GM23338 (cell line): ENCODE measurements around the gene WIPI1. TPM values are rescaled to one million over a fixed set of nuclear protein-coding genes. Genes with fewer than 3 reads are reported as not detected.

ENCODE experiments used
- ATAC-seq: fragments of 200-7000 bp; cut with Tn5 transposase; 3 replicates; pipeline ENCODE4 v1.9.1; 2020
- DNase-seq: peaks from one replicate; pipeline ENCODE4 v3.0.0-alpha.2; 2015; ENCODE audit warnings: low spot score
- H2AFZ ChIP-seq: fragments of 200-600 bp; sonication (generic); 2 replicates; pipeline ENCODE4 v1.8.0; 2016; ENCODE audit warnings: antibody characterized with exemption, mild to moderate bottlenecking, moderate library complexity
- H3F3A ChIP-seq: fragments of 200-600 bp; sonication (generic); replicated peaks from 2 replicates; pipeline ENCODE4 v1.8.0; 2017; ENCODE audit warnings: antibody characterized with exemption, mixed run types, low read depth
- H3K27ac ChIP-seq: fragments of 200-600 bp; sonication (generic); 2 replicates; pipeline ENCODE4 v1.6.1; 2016; ENCODE audit warnings: low read depth
- H3K27me3 ChIP-seq: fragments of 200-600 bp; sonication (generic); 2 replicates; pipeline ENCODE4 v1.8.0; 2016; ENCODE audit warnings: mild to moderate bottlenecking, mixed run types, moderate library complexity; ENCODE audit not compliant: insufficient read depth
- H3K36me3 ChIP-seq: fragments of 200-600 bp; sonication (generic); 2 replicates; pipeline ENCODE4 v1.8.0; 2016; ENCODE audit warnings: mild to moderate bottlenecking; ENCODE audit not compliant: insufficient read depth
- H3K4me1 ChIP-seq: fragments of 200-600 bp; sonication (generic); 2 replicates; pipeline ENCODE4 v1.8.0; 2016; ENCODE audit warnings: mild to moderate bottlenecking, moderate library complexity; ENCODE audit not compliant: insufficient read depth
- H3K4me2 ChIP-seq: fragments of 200-600 bp; sonication (generic); 2 replicates; pipeline ENCODE4 v1.7.1; 2017; ENCODE audit warnings: mixed run types
- H3K4me3 ChIP-seq: fragments of 200-600 bp; sonication (generic); 2 replicates; pipeline ENCODE4 v1.6.1; 2016; ENCODE audit warnings: mixed run types
- H3K79me2 ChIP-seq: fragments of 200-600 bp; sonication (generic); replicated peaks from 2 replicates; pipeline ENCODE4 v1.8.0; 2017; ENCODE audit warnings: mild to moderate bottlenecking; ENCODE audit not compliant: insufficient read depth
- H3K9me2 ChIP-seq: fragments of 200-600 bp; sonication (generic); 2 replicates; pipeline ENCODE4 v1.8.0; 2017; ENCODE audit not compliant: insufficient read depth
- H4K20me1 ChIP-seq: fragments of 200-600 bp; sonication (generic); replicated peaks from 2 replicates; pipeline ENCODE4 v1.8.0; 2017; ENCODE audit warnings: mild to moderate bottlenecking; ENCODE audit not compliant: insufficient read depth
- H3K27ac Mint-ChIP-seq: 2 replicates; pipeline ENCODE4 v1.8.0; 2020; ENCODE audit warnings: inconsistent platforms, mild to moderate bottlenecking, moderate library complexity, mixed read lengths
- H3K27me3 Mint-ChIP-seq: 3 replicates; pipeline ENCODE4 v1.8.0; 2022; ENCODE audit warnings: low read depth, mild to moderate bottlenecking, moderate library complexity, mixed read lengths, inconsistent platforms; ENCODE audit not compliant: insufficient read depth, poor library complexity
- H3K36me3 Mint-ChIP-seq: 3 replicates; pipeline ENCODE4 v1.8.0; 2021; ENCODE audit warnings: low read depth, mild to moderate bottlenecking, inconsistent platforms, moderate library complexity, mixed read lengths
- H3K4me1 Mint-ChIP-seq: 3 replicates; pipeline ENCODE4 v1.8.0; 2020; ENCODE audit warnings: mild to moderate bottlenecking, inconsistent platforms, mixed read lengths
- H3K4me3 Mint-ChIP-seq: 3 replicates; pipeline ENCODE4 v1.8.0; 2021; ENCODE audit warnings: moderate library complexity, mild to moderate bottlenecking, inconsistent platforms, mixed read lengths
- H3K9me3 Mint-ChIP-seq: 3 replicates; pipeline ENCODE4 v1.8.0; 2020; ENCODE audit warnings: moderate library complexity, mild to moderate bottlenecking, inconsistent platforms, mixed read lengths
- CREB1 ChIP-seq: fragments of 250-450 bp; sonication (Bioruptor Pico); IDR thresholded peaks from 2 replicates; pipeline ENCODE4 v1.5.0; 2020; ENCODE audit warnings: low read depth, mild to moderate bottlenecking, moderate library complexity
- CTCF ChIP-seq, 2 experiments: fragments of 200-600 bp in 1 of 2; sonication (generic) in 1 of 2; conservative IDR thresholded peaks; 2 replicates each; pipeline versions ENCODE4 v1.5.1 to v1.6.1; 2016 to 2017; ENCODE audit warnings: antibody characterized with exemption in 2 of 2, low read depth in 2 of 2, mild to moderate bottlenecking in 2 of 2, moderate library complexity in 1 of 2
- ETS1 ChIP-seq: IDR thresholded peaks from 2 replicates; pipeline ENCODE4 v1.6.1; 2016; ENCODE audit warnings: antibody characterized with exemption
- EZH2 ChIP-seq: fragments of 200-600 bp; sonication (generic); IDR thresholded peaks from one replicate; pipeline ENCODE4 v1.8.0; 2017; ENCODE audit warnings: antibody characterized with exemption, mild to moderate bottlenecking, low read depth; ENCODE audit not compliant: unreplicated experiment
- EZH2phosphoT487 ChIP-seq: fragments of 200-600 bp; sonication (generic); IDR thresholded peaks from one replicate; pipeline ENCODE4 v1.8.1; 2018; ENCODE audit warnings: antibody characterized with exemption; ENCODE audit not compliant: unreplicated experiment
- JUNB ChIP-seq: IDR thresholded peaks from one replicate; pipeline ENCODE4 v1.6.1; 2016; ENCODE audit warnings: antibody characterized with exemption; ENCODE audit not compliant: unreplicated experiment
- NANOG ChIP-seq: IDR thresholded peaks from 2 replicates; pipeline ENCODE4 v1.6.1; 2016; ENCODE audit warnings: antibody characterized with exemption, borderline replicate concordance
- POLR2AphosphoS5 ChIP-seq: IDR thresholded peaks from 2 replicates; pipeline ENCODE4 v1.6.1; 2016; ENCODE audit warnings: antibody characterized with exemption, low read depth
- REST ChIP-seq: IDR thresholded peaks from one replicate; pipeline ENCODE4 v1.6.1; 2018; ENCODE audit warnings: antibody characterized with exemption; ENCODE audit not compliant: unreplicated experiment
- STAT1 ChIP-seq: IDR thresholded peaks from one replicate; pipeline ENCODE4 v1.6.1; 2016; ENCODE audit warnings: antibody characterized with exemption; ENCODE audit not compliant: unreplicated experiment
- ZNF114 ChIP-seq: fragments of 250-450 bp; sonication (Bioruptor Pico); IDR thresholded peaks from 2 replicates; pipeline ENCODE4 v1.5.0; 2020; ENCODE audit warnings: mild to moderate bottlenecking, moderate library complexity
- ZNF331 ChIP-seq: fragments of 250-450 bp; sonication (Bioruptor Pico); IDR thresholded peaks from 2 replicates; pipeline ENCODE4 v1.5.0; 2020; ENCODE audit warnings: low read depth, mild to moderate bottlenecking, moderate library complexity
- ZNF462 ChIP-seq: fragments of 250-450 bp; sonication (Bioruptor Pico); IDR thresholded peaks from 2 replicates; pipeline ENCODE4 v1.5.0; 2020; ENCODE audit warnings: mild to moderate bottlenecking, moderate library complexity
- polyA plus RNA-seq: library from polyadenylated mRNA; unstranded; fragments of >200 nt; fragmentation: Nextera tagmentation; extraction: Ambion mirVana; gene quantifications from 2 replicates; pipeline ENCODE4 v1.2.1, GENCODE V29; 2016
- total RNA-seq: library from RNA; depleted of rRNA; stranded (reverse); fragments of >200 nt; shearing (Covaris generic); gene quantifications from 2 replicates; pipeline ENCODE4 v1.2.3, GENCODE V29; 2014

WIPI1 gene
- total and polyA plus RNA-seq, 2 experiments from 2014 or later = 24.1 to 29.3 TPM

GRCh38 chr17:68484458-68484857, 27.2 kb upstream of the WIPI1 start:
- H3K9me2 ChIP-seq = no peaks in the 10 kb centered on the region
- H3K9me3 Mint-ChIP-seq = peaks cover 2% of the 10 kb centered on the region; the same call in 1 of the 3 replicates
- H3K4me1 Mint-ChIP-seq = peaks cover 4% of the 10 kb centered on the region; the same call in 2 of the 3 replicates
- H3K36me3 ChIP-seq = no peaks in the 10 kb centered on the region
- H2AFZ ChIP-seq = no peak overlapping the region
- no peak overlapping the region for H3K4me3 ChIP-seq
- H3K27me3 ChIP-seq = no peaks in the 10 kb centered on the region
- no peaks in the 10 kb centered on the region for H3K4me1 ChIP-seq
- H3F3A ChIP-seq = no peaks in the 10 kb centered on the region
- no peaks in the 10 kb centered on the region for H3K79me2 ChIP-seq
- no peak for ATAC-seq
- no peak overlapping the region for H3K27ac Mint-ChIP-seq
- 0 out of 3 replicates have a peak, but pooled peaks cover 2% of the 10 kb centered on the region for H3K36me3 Mint-ChIP-seq
- H3K27me3 Mint-ChIP-seq = no peaks in the 10 kb centered on the region
- DNase-seq = no peak
- no peaks in the 10 kb centered on the region for H4K20me1 ChIP-seq
- TF ChIP-seq JUNB (no peak), ZNF462 (CRISPR knock-in tag) (no peak), NANOG (no peak), STAT1 (no peak), CTCF (conservative IDR thresholded peaks at IDR 0.05; ENCODE audit: low read depth in 2 of 2) (no peak), POLR2AphosphoS5 (no peak), ZNF331 (CRISPR knock-in tag) (no peak), ZNF114 (CRISPR knock-in tag) (no peak), EZH2 (no peak), CREB1 (CRISPR knock-in tag) (no peak), EZH2phosphoT487 (no peak), REST (no peak), ETS1 (no peak)
- no peak overlapping the region for H3K4me3 Mint-ChIP-seq
- H3K4me2 ChIP-seq = no peak overlapping the region
- no peak overlapping the region for H3K27ac ChIP-seq
